HEK293T (cell line): ENCODE measurements around the gene SMG1.

ENCODE experiments used
- CTCF ChIA-PET: fragments of 350-600 bp; formaldehyde crosslinking; extraction: SDS; loops from one replicate; lab custom pipeline; 2021; ENCODE audit warnings: antibody characterized with exemption, inconsistent platforms; lab: Yijun Ruan, JAX
- POLR2A ChIA-PET: fragments of 350-600 bp; formaldehyde crosslinking; extraction: SDS; loops from one replicate; lab custom pipeline; 2020; ENCODE audit warnings: antibody characterized with exemption, inconsistent platforms; lab: Yijun Ruan, JAX
- DNase-seq: peaks from one replicate; pipeline ENCODE4 v3.0.0; 2012; ENCODE audit warnings: mixed read lengths; ENCODE audit errors: extremely low spot score
- ARNT ChIP-seq: fragments of 450-650 bp; IDR thresholded peaks from 2 replicates; pipeline ENCODE4 v1.6.1; 2017; ENCODE audit warnings: mild to moderate bottlenecking
- BHLHE40 ChIP-seq: fragments of 450-650 bp; IDR thresholded peaks from 2 replicates; pipeline ENCODE4 v1.6.1; 2016; ENCODE audit warnings: mild to moderate bottlenecking, moderate library complexity, borderline replicate concordance
- CTBP1 ChIP-seq: fragments of 450-650 bp; IDR thresholded peaks from 2 replicates; pipeline ENCODE4 v1.6.1; 2016; ENCODE audit warnings: borderline replicate concordance
- ELF4 ChIP-seq: fragments of 450-650 bp; IDR thresholded peaks from 2 replicates; pipeline ENCODE4 v1.6.1; 2017; ENCODE audit warnings: antibody characterized with exemption
- FOXA1 ChIP-seq: fragments of 450-650 bp; IDR thresholded peaks from 2 replicates; pipeline ENCODE4 v1.6.1; 2016; ENCODE audit warnings: mild to moderate bottlenecking
- FOXK2 ChIP-seq: fragments of 450-650 bp; IDR thresholded peaks from 2 replicates; pipeline ENCODE4 v1.6.1; 2016; ENCODE audit warnings: mild to moderate bottlenecking
- FOXM1 ChIP-seq: fragments of 450-650 bp; IDR thresholded peaks from 2 replicates; pipeline ENCODE4 v1.6.1; 2017; ENCODE audit warnings: mild to moderate bottlenecking, borderline replicate concordance
- HDGF ChIP-seq: fragments of 450-650 bp; IDR thresholded peaks from 2 replicates; pipeline ENCODE4 v1.6.1; 2017; ENCODE audit warnings: antibody characterized with exemption, borderline replicate concordance
- L3MBTL2 ChIP-seq: fragments of 450-650 bp; conservative IDR thresholded peaks from 2 replicates; pipeline ENCODE4 v1.6.1; 2016; ENCODE audit warnings: mild to moderate bottlenecking
- LEF1 ChIP-seq: fragments of 450-650 bp; IDR thresholded peaks from 2 replicates; pipeline ENCODE4 v1.6.1; 2017; ENCODE audit warnings: mild to moderate bottlenecking, borderline replicate concordance
- NFRKB ChIP-seq: fragments of 450-650 bp; IDR thresholded peaks from 2 replicates; pipeline ENCODE4 v1.6.1; 2016; ENCODE audit warnings: mild to moderate bottlenecking, moderate library complexity
- PKNOX1 ChIP-seq: fragments of 450-650 bp; IDR thresholded peaks from 2 replicates; pipeline ENCODE4 v1.6.1; 2016
- SP1 ChIP-seq: fragments of 450-650 bp; IDR thresholded peaks from 2 replicates; pipeline ENCODE4 v1.6.1; 2017
- SUZ12 ChIP-seq: fragments of 450-650 bp; IDR thresholded peaks from 2 replicates; pipeline ENCODE4 v1.6.1; 2016; ENCODE audit warnings: mild to moderate bottlenecking
- TARDBP ChIP-seq: fragments of 450-650 bp; IDR thresholded peaks from 2 replicates; pipeline ENCODE4 v1.6.1; 2016
- ZNF384 ChIP-seq: fragments of 450-650 bp; IDR thresholded peaks from 2 replicates; pipeline ENCODE4 v1.6.1; 2016

SMG1 gene

DNA sequence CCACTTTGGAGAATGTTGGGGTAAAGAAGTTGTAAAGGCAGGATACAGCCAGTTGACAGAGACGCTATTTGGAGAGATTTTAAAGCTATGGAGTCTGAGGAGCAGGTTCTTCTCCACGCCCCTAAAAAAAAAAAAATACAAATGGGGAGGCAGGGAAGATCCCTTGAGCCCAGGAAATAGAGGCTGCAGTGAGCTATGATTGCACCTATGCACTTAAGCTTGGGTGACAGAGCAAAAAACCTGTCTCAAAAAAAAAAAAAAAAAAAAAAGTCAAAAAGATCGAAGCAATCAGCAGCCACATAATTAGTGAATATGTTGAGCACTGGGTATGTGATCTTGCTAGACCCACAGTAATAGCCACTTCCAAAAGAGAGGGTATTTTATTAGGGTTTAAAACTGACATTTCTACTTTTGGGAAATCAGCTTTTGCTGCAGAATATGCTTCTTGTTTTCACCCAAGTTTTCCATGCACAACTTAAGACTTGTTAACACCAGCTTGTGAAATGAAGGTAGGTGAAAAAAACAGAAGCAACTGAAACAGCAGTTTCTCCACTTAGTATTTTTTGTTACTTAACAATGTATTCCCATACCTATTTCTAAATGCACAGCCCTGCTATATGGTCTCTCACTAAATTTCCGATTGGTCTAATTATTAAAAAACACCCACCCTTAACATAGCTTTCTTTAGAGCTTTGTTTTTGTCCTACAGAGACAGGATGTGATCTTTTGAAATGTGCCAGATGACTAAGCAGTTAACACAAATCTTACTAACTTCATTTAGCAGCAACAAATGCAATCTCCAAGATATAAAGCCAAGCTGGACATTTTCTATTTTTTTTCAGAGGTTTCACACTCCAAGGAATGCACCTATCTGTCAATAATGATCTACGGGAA, 122.4 kb downstream of the SMG1 start:
- TF ChIP-seq CTBP1 (no peak), TARDBP (no peak), ELF4 (no peak), PKNOX1 (no peak), LEF1 (no peak), BHLHE40 (no peak), ZNF384 (no peak), NFRKB (no peak), L3MBTL2 (no peak), SP1 (no peak), FOXA1 (no peak)
- ChIA-PET CTCF (interaction anchor here (0.6 kb wide), 1 partner anchor 578 kb away, joined by 3 read pairs; no protein-coding TSS in a partner anchor), POLR2A (interaction anchor here (2.5 kb wide), 1 partner anchor 14 kb away, joined by 19 read pairs; the partner anchor contains the start of gene RPS15A)
- DNase-seq = no peak

- TF ChIP-seq ZNF384 (peak; percentile 79), BHLHE40 (no peak)
- ChIA-PET CTCF (no interaction called here), POLR2A (interaction anchor here (2.1 to 5.7 kb wide), 2 partner anchors 13 to 156 kb away, joined by 10 to 172 read pairs; partner anchors contain the start of gene RPS15A)
- no peak for DNase-seq
Observed at GRCh38 chr16:18802767-18803343, 123.4 kb downstream of the SMG1 start.

GRCh38 chr16:18801145-18801972, 124.8 kb downstream of the SMG1 start, which contains the start of gene ARL6IP1:
ARL6IP1 (minus strand) TSS chr16:18801549; CDS start chr16:18801466, 83 bp downstream.
- CTCF ChIA-PET = interaction anchor here (0.6 to 1.4 kb wide), 12 partner anchors 9 to 384 kb away, joined by 3 to 7 read pairs (median 4); partner anchors contain the start of gene RPS15A
- peak; percentile 96 for DNase-seq
- 0 out of 2 replicates have a peak, but pooled peaks have one; percentile 77 for TF ChIP-seq HDGF
- peak; percentile 30; the same call in 1 of the 2 replicates for TF ChIP-seq L3MBTL2
- TF ChIP-seq ARNT = no peak
- TF ChIP-seq FOXM1 = peak; percentile 100
- TF ChIP-seq ELF4 = peak; percentile 95
- TF ChIP-seq CTBP1 = peak; percentile 33; the same call in 1 of the 2 replicates
- no peak for TF ChIP-seq SUZ12
- peak; percentile 78 for TF ChIP-seq PKNOX1
- TF ChIP-seq SP1 = no peak
- POLR2A ChIA-PET = interaction anchor here (0.6 to 5.7 kb wide), 28 partner anchors 9 to 344 kb away, joined by 3 to 172 read pairs (median 4); partner anchors contain the start of genes COQ7, RPS15A and TMC7

GRCh38 chr16:18800775-18801144, 125.4 kb downstream of the SMG1 start:
- ChIA-PET CTCF (interaction anchor here (1.4 kb wide), 1 partner anchor 10 kb away, joined by 4 read pairs; no protein-coding TSS in a partner anchor), POLR2A (interaction anchor here (0.6 to 5.7 kb wide), 5 partner anchors 11 to 183 kb away, joined by 3 to 172 read pairs (median 3); partner anchors contain the start of genes RPS15A and TMC7)
- TF ChIP-seq L3MBTL2 = no peak
- no peak for TF ChIP-seq SP1
- no peak for TF ChIP-seq HDGF
- no peak for TF ChIP-seq BHLHE40
- no peak for DNase-seq

- ChIA-PET POLR2A (interaction anchor here (1.0 to 5.7 kb wide), 4 partner anchors 10 to 164 kb away, joined by 3 to 172 read pairs (median 4); partner anchors contain the start of gene RPS15A), CTCF (no interaction called here)
- TF ChIP-seq FOXA1 (no peak), ARNT (no peak), FOXM1 (no peak), TARDBP (no peak), FOXK2 (no peak), PKNOX1 (no peak), BHLHE40 (no peak), LEF1 (no peak), L3MBTL2 (no peak), CTBP1 (no peak), SUZ12 (no peak), HDGF (no peak), SP1 (no peak), NFRKB (no peak)
- DNase-seq = no peak
Observed at GRCh38 chr16:18800293-18800692, 125.9 kb downstream of the SMG1 start.
